HG03457 (cell line): ENCODE measurements around the gene GABARAP.

Source experiments
- ATAC-seq: cut with Tn5 transposase; IDR thresholded peaks from one replicate; pipeline ENCODE4 v1.9.1; 2021; ENCODE audit warnings: moderate number of reproducible peaks; ENCODE audit not compliant: unreplicated experiment

GABARAP gene

DNA sequence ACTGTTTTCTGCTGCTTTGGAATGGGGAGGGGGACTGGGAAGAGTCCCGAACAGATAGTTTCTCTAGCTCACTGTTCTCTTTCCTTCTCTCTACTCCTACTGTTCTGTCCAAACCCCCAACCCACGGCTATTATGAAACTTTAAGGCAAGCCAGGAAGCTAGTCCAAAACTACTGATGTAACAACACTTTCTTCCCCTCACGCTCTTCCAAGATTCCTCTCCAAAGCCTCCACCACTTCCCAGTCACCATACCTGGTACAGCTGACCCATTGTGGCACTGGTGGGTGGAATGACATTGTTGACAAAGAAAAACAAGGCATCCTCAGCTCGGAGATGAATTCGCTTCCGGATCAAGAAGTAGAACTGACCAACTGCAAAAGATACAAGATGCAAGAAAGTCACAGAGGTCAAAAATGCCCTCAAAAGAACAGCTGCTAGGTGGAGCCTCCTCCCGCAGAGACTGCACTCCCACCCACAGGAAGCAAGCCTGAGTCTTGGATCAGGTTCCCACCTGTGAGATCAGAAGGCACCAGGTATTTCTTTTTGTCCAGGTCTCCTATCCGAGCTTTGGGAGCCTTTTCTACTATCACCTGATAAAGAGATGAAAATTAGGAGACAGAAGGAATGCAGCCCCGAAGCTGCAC is 1.0 kb downstream of the GABARAP start:
- no peak for ATAC-seq

DNA sequence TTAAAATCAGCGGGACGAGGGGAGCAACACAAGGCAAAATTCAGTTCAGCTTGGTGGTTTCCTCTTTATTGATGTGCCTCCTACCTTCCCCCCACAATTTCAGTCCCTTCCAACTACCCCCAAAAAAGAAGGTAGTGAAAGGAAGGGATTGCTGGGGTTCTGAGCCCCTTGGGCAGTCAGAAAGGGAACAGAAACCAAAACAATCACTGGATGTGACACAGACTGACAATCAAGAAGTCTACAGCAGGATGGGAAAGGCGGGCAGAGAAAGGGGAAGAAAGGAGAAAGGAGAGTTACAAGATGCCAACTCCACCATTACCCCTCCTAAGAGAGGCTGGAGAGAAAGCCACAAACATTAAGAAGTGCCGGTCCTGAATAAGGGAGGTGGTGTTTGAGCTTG is 1.9 kb downstream of the GABARAP start:
- ATAC-seq: no peak

GRCh38 chr17:7239091-7240027 is 2.9 kb downstream of the GABARAP start, which contains the start of gene PHF23:
Gene PHF23, minus strand, starts transcription at chr17:7239457. Its CDS starts 178 bp downstream, at chr17:7239279.
- ATAC-seq: peak; percentile 32

- ATAC-seq: no peak
Measured at GRCh38 chr17:7238420-7239090, 3.7 kb downstream of the GABARAP start.

- ATAC-seq: no peak
Measured at GRCh38 chr17:7237761-7238419, 4.4 kb downstream of the GABARAP start.

GRCh38 chr17:7237266-7237760 is 4.9 kb downstream of the GABARAP start:
- ATAC-seq: no peak

DNA sequence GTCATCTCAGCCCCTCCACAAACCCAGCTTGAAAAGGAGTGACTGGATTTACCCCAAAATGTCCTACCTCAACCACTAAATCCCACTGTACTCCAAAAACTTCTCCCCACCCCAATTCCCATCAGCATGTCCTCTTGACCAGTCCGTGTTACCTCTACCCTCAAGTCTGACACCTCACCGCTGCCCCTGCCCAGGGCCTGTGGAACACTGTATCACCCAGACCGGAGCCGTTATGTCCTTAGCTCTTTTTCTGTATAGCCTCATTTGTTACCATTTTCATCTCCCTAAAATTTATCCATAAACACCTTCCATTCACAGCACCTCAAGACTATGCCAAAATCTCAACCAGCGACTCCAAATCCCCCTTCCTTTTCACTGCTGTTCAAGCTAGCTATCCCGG is 5.4 kb downstream of the GABARAP start:
- ATAC-seq: no peak

GRCh38 chr17:7235693-7236665 is 6.3 kb downstream of the GABARAP start:
- no peak for ATAC-seq

GRCh38 chr17:7234083-7234951 is 7.9 kb downstream of the GABARAP start, which contains the start of gene DVL2:
Gene DVL2, minus strand, starts transcription at chr17:7234517. Its CDS starts 255 bp downstream, at chr17:7234262.
- peak; percentile 34 for ATAC-seq

DNA sequence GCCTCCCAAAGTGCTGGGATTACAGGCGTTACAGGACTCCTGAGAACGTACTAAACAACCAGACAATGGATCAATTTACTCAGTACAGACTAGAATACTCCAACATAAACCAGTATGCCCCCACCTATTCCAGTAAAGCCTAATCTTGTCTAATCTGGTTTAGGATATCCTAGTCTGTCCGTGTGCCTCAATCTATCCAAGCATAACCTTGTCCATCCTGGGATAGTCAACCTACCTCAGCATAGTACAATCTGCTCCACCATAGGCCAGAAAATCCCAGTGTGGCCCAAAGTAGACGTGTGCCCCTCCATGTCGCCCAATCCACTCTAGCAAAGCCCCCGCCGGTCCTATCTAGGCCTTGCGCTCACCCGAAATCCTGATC is 8.6 kb downstream of the GABARAP start:
- ATAC-seq: no peak

DNA sequence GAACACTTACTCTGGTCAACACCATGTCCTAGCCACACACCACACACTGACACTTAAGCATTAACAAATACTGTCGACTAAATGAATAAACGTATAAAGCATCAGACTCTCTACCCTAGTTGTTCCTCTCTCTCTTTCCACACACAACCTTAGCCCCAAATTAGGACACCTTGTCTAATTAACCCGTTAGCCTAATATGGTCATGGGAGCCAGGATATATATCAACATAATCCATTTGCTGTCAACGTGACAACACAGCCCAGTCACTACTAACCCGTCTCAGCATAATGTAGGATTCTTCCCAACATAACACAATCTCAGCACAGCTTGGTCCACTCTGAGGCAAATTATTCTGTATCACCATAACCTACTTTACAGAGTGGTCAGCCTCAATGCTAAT is 10.1 kb downstream of the GABARAP start:
- ATAC-seq: no peak

GRCh38 chr17:7229504-7229903 is 12.7 kb downstream of the GABARAP start:
- ATAC-seq: no peak

DNA sequence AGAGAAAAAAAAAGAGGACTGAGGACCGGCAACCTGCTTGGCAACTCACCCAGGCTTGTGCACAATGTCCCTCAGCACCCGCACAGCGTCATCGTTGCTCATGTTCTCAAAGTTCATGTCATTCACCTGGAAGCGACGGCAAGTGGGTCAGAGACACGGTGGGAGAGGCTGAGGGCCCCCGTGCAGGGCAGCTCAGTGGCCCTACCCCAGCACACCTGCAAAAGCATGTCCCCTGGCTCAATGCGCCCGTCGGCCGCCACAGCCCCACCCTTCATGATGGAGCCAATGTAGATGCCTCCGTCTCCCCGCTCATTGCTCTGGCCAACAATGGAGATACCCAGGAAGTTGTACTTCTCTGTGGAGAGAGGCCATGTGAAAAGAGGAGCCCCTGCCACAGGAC is 13.3 kb downstream of the GABARAP start:
- ATAC-seq: no peak

DNA sequence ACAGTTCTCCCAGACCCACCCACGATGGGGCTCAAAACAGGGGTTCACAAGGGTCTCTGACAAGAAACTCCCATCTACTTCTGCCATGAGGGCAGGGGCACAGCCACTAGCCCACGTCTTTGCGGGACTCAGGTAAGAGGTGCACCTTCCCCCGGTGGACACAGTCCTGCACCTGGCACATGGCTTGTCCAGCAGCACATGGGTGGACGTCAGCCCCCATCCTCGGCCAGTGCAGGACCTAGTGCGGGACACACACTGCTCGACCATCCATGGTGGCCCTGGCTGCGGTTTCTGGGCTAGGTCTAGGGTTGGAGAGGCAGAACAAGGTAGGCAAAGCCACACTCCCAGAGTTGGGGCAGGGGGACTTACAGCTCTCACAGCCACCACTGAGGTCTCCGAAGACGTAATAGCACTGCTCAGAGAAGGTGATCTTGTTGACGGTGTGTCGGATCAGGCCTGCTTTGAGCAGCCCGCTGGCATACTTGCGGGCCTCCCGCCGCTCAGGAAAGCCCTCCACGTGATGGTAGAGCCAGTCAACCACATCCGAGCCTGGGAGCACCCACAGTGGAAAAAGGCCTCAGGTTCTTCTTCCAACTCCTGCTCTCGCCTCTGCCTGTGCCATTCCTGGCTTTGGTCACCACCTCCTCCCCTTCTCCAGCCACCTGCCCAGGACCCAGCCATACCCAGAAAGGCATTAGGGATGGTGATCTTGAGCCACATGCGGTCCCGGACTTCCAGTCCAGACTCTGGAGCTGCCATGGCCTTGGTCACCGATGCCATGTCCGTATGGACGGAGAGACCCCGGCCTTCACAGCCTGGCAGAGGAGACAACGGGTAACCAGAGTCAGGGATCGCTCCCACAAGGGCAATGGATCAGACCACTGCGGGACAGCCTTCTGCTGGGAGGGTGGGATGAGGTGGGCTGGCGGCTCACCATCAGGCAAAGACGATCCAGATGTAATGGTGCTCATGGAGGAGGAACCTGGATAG is 15.2 kb downstream of the GABARAP start:
- no peak for ATAC-seq

DNA sequence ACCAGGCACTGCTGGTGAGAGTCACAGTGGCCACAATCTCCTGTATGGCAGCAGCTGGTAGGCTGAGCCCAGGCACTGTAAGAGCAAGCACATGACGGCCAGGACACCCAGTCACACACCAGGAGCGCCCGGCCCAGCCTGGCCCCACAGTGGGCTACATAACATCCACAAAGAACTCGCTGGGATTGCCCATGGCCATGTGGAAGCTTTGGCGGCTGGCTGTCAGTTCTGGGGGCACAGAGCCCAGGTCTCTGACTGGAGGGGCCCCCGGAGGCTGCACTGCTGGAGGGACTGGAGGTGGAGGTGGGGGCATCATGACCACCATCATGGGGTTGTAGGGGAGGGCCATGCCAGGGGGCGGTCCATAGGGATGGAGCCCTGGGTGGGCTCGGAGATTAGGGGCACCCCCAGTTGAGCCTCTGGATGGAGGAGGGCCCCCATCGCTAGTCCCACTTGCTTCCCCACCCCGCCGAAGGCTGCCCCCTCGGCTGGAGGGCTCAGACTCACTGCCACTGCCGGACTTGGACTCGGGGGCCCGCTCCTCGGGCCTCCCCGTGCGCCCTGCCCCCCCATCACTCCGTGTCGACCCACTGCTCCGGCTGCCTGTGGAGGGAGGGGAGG is 16.4 kb downstream of the GABARAP start:
- ATAC-seq: no peak

- no peak for ATAC-seq
Measured at GRCh38 chr17:7224661-7225111, 17.6 kb downstream of the GABARAP start.

- ATAC-seq: no peak
Measured at GRCh38 chr17:7224110-7224509, 18.1 kb downstream of the GABARAP start.
